ENCODE data around the gene GIGYF1. TPM values are rescaled to one million over a fixed set of nuclear protein-coding genes. Genes with fewer than 3 reads are reported as not detected.

GIGYF1 gene
- total and polyA plus RNA-seq, 2 of the 13 experiments (the other 11 are each of a cell fraction or from before 2014, with no cell fraction given): 7.6 to 16.1 TPM

- TF ChIP-seq ZBTB40 (IDR thresholded peaks at IDR 0.05) (no peak), ZBTB40 (CRISPR knock-in tag; IDR thresholded peaks at IDR 0.05) (peak; percentile 6; the same call in 1 of the 2 replicates), ZBTB44 (CRISPR knock-in tag; IDR thresholded peaks at IDR 0.05) (no peak), SMAD1 (CRISPR knock-in tag; IDR thresholded peaks at IDR 0.05; ENCODE audit: borderline replicate concordance, low read depth) (no peak), ZNF704 (CRISPR knock-in tag; IDR thresholded peaks at IDR 0.05; ENCODE audit: borderline replicate concordance) (no peak), ZNF800 (CRISPR knock-in tag; IDR thresholded peaks at IDR 0.05) (no peak), POLR2A (IDR thresholded peaks at IDR 0.05; ENCODE audit: insufficient read depth in 1 of 2, low read depth in 2 of 2, low read length in 2 of 2) (no peak), MLX (CRISPR knock-in tag; IDR thresholded peaks at IDR 0.05) (no peak), NFE2L1 (CRISPR knock-in tag; IDR thresholded peaks at IDR 0.05; ENCODE audit: borderline replicate concordance) (no peak), ZNF280B (CRISPR knock-in tag; IDR thresholded peaks at IDR 0.05; ENCODE audit: borderline replicate concordance) (no peak), ZNF230 (CRISPR knock-in tag; IDR thresholded peaks at IDR 0.05) (0 out of 2 replicates have a peak, but pooled peaks have one; percentile 22), NFIB (CRISPR knock-in tag; IDR thresholded peaks at IDR 0.05; ENCODE audit: borderline replicate concordance) (no peak)
Observed at GRCh38 chr7:100673942-100674410, 20.1 kb downstream of the GIGYF1 start (continued).

Data from HepG2 (cell line).